Stimulated activated CD8-positive, alpha-beta memory T cell treated with anti-CD3 and anti-CD28 coated beads, Interleukin-12 subunit alpha, Interleukin-12 subunit beta, amount 100 ng/mL, for 24 hours (primary cell): ENCODE results near the gene ANKFY1.
"Not testable (repeated sequence)": the region's sequence is repeated elsewhere in the genome, so short reads cannot be mapped to it uniquely, and the experiment has no call there.

ENCODE experiments used
- DNase-seq: peaks from one replicate; pipeline ENCODE4 v3.0.0-alpha.2; 2020; ENCODE audit errors: extremely low read depth

The ANKFY1 gene

DNA sequence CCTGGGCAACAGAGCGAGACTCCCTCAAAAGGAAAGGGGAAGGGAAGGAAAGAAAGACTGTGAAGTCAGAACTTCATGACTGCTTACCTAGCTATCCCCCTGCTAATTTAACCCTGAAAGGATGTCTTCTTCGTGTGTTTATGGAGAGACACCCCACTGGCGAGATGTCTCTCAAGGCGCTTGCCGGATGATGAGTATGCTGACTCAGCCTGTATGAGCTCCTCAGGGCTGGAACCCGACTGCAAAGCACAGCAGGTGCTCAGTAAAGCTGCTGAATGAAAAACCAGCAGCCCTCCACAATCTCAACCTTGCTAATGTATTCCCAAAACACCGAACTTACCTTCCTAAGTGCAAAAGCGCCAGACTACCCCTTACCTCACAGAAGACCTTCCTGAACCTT is 2.3 kb downstream of the ANKFY1 start:
- DNase-seq, result no peak

DNA sequence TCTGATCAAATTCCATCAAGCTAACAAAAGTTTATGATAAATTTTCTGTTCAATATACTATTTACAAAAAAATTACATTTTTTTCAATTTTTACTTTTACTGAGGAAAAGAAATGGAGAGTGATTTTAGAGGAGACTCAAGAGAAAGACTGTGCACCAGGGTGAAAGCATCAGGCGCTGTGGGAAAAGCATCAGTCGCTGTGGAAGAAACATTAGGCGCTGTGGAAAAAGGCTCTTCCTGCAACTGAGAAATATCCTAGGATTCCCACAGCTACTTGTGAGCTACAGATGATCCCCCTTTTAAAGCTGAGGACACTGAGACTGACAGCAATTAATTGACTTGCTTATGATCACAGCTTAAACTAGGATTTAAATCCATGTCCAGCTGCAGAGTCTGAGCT is 4.9 kb downstream of the ANKFY1 start:
- no peak for DNase-seq

- DNase-seq, result no peak
Observed at GRCh38 chr17:4256952-4257351, 6.8 kb downstream of the ANKFY1 start.

DNA sequence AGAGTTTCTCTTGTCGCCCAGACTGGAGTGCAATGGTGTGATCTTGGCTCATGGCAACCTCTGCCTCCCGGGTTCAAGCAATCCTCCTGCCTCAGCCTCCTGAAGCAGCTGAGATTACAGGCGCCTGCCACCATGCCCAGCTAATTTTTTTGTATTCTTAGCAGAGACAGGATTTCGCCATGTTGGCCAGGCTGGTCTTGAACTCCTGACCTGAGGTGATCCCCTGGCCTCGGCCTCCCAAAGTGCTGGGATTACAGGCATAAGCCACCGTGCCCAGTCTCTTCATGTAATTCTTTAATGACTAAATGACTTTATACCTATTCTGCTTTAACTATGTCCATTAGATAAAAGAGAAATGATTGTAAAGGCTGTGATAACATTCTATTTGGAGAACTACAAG is 8.5 kb downstream of the ANKFY1 start:
- DNase-seq, result not testable (repeated sequence)

DNA sequence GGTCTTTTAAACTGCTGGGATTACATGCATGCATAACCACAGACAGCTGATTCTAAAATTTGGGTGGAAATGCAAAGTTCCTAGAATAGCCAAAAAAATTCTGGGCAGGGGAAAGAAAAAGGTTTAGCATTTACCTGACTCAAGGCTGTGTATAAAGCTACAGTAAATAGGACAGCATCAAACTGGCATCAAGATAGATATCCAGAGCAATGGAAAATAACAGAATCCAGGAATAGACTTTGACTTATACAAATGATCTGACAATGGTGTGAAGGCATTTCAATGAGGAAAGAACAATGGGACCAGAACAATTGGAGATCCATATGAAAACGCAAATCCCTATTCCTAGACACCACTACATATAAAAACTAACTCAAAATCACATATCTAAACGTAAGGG is 12.9 kb downstream of the ANKFY1 start:
- no peak for DNase-seq

GRCh38 chr17:4249452-4250029 is 14.2 kb downstream of the ANKFY1 start:
- no peak for DNase-seq

DNA sequence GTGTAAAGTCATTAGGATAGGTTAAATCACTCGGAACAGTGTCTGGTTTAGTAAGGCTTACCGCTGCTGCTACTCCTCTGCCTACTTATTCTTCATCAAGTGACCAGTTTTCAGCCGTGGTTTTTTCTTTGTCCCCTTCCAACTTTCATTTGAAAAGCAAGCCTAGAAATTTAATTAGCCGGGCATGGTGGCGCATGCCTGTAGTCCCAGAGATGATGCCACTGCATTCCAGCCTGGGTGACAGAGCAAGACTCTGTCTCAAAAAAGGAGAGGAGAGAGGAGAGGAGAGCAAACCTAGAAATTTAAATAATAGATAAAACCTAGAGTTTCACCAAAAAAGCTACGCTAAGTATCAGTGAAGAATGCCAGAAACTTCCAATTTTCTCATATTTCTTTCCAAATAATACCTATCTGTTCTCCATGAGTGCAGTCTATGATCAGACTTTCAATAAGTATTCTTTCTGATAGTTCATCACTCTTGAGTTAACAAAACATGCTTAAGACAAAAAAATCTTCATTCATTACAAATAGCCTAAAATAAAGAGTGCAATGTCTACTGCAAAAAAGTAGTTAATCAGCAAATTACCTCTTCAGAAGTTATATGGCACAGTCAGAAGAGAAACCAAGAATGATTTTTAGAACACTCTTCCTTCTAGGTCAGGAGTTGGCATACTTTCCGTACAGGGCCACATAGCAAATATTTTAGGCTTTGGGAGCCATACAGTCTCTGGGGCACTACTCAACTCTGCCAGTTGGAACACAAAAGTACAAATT is 15.1 kb downstream of the ANKFY1 start:
- DNase-seq, result no peak

DNA sequence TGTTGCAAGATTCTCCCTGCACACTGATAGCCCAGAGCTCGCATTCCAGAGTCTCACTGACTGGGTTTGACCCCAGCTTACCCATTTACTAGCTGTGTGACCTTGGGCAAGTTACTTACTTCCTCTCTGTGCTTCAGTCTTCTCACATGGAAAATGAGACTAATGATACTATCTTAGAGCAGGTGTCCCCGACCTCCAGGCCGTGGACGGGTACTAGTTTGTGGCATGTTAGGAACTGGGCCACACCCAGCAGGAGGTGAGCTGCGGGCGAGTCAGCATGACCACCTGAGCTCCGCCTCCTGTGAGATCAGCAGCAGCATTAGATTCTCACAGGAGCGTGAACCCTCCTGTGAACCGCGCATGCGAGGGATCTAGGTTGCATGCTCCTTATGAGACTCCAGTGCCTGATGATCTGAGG is 15.8 kb downstream of the ANKFY1 start:
- no peak for DNase-seq

GRCh38 chr17:4247361-4247970 is 16.3 kb downstream of the ANKFY1 start:
- DNase-seq, result no peak

DNA sequence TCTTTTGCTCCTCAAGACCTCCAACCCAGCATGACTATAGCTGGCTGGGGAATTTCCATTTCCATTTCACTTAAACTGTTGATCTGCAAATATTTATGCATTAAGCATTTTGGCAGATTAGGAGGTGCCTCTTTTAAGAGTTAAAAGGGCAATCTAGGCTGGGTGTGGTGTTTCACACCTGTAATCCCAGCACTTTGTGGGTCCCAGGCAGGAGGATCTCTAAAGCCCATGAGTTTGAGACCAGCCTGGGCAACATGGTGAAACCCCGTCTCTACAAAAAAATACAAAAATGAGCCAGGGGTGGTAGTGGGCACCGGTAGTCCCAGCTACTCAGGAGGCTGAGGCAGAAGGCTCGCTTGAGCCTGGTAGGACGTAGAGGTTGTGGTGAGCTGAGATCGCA is 17.1 kb downstream of the ANKFY1 start:
- no peak for DNase-seq

GRCh38 chr17:4241535-4241934 is 22.2 kb downstream of the ANKFY1 start:
- no peak for DNase-seq

DNA sequence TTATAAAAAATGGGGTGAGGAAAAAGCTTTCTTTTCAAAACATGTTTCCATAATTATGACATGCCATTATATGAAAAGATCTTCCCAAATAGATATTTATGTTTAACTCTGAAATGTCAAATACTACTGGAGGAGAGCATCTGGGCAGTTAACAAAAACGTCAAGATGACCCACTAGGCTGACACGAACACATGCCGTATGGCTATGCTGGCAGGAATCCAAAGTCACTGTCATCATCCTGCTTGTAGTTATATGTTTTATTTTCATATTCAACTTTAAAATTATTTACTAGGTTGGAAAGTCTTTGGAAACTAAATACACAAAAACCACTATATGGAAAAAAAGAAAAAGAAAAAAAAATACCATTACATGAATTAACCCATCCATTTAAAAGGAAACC is 27.3 kb downstream of the ANKFY1 start:
- DNase-seq, result no peak

DNA sequence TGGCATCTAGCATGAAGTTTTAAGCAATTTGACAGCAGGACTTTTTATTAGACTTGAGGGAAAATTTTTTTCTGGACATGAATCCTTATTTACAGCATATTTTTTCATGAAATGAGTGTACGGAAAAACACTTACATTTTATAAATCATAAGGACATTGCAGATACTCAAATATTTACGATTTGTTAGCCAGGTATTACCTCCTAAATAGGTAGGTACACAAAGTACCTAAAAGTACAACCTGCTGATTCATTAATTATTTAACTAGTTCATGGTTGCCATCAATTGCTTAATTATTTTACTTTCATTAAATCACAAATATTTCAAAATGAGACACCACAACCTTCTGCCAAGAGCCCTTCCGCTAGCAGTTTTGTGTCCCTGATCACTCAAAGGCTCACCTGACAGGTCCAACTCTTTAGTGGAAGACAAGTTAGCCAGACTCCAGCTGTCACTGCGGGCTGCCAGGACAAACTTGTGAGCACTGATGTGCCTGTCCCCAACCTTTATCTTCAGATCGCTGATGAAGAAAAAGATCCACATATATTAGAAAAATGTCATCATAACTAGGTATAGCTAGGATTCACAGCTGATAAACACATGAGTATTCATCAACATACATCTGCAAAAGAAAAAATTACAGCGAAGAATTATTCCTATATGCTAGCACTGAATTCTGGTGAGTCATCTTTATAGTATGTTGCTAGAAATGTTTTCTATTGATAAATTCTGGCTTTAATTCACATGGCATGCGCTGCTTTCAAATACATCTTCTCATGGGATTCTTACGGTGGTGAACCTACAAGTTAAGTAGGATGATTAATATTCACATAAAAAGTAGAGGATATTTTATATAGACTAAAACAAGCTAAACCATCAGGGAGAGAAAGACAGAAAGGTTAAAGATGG is 28.2 kb downstream of the ANKFY1 start:
- no peak for DNase-seq

- DNase-seq, result no peak
Observed at GRCh38 chr17:4234401-4234800, 29.4 kb downstream of the ANKFY1 start.

DNA sequence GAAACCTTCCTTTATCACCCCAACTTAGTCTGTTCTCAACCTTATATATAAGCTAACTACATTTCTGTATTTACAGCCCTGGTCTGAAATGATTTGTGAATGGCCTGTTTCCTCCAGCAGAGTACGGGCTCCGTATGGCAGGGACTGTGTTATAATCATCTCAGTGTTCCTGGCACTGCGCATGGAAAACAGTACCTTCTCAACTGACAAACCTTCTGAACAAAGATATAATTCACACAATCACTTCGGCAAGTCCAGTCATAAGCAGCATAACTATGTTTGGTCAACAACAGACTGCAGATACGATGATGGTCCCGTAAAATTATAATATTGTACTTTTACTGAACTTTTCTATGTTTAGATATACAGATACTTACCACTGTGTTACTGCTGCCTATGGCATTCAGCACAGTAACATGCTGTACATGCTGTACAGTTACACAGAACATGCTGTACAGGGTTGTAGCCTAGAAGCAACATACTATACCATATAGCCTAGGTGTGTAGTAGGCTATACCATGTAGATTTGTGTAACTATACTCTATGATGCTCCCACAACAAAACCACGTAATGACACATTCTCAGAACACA is 30.0 kb downstream of the ANKFY1 start:
- DNase-seq, result no peak

- DNase-seq, result no peak
Observed at GRCh38 chr17:4232168-4232813, 31.5 kb downstream of the ANKFY1 start.

- DNase-seq, result no peak
Observed at GRCh38 chr17:4229627-4230541, 33.9 kb downstream of the ANKFY1 start.

DNA sequence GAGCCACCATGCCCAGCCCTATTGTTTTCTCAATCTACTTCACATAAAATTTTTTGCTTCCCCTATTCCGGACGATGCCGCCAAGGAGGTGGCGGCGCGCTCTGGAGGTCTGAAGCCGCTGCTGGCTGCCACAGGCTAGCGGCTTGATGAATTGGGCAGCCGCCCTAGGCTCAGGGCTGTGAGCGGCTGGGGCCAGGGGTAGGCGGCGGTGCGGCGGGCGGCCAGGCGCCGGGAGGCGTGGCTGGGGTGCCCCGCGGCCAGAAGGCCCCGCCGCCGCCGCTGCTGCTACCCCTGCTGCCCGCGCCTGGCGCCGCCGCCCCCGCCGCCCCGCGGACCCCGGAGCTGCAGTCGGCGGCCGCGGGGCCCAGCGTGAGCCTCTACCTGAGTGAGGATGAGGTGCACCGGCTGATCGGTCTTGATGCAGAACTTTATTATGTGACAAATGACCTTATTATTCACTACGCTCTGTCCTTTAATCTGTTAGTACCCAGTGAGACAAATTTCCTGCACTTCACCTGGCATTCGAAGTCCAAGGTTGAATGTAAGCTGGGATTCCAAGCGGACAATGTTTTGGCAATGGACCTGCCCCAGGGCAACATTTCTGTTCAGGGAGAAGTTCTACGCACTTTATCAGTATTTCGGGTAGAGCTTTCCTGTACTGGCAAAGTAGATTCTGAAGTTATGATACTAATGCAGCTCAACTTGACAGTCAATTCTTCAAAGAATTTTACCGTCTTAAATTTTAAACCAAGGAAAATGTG is 41.7 kb downstream of the ANKFY1 start:
- DNase-seq, result no peak

DNA sequence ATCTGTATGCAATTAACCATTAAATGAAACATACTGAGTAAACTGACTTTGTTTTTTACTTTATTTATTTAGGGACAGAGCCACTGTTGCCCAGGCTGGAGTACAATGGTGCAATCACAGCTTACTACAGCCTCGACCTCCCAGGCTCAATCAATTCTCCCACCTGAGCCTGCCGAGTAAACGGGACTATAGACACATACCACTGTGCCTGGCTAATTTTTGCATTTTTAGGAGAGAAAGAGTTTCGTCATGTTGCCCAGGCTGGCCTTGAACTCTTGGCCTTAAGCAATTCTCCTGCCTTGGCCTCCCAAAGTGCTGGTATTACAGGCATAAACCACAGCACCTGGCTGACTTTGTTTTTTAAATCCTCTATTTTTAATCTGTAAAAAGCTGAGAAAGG is 42.6 kb downstream of the ANKFY1 start:
- DNase-seq, result no peak

DNA sequence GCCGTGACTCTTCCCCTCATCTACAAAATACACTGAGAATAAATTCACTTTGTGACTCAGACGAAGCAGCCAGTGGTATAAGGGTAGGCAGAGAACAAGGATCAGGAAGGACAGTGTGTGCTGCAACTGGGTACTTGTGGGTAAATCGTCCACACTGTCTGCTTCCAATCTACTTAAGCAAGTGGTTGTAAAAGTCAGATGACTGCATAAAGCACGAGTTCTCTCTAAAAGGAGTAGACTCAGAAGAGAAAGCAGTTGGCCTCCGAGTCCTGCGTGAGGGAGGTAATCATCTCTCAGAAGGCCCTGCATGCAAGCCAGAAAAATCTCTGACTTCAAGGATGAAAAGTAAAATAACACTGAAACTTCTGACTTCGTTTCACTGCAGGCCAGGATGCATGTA is 43.1 kb downstream of the ANKFY1 start:
- no peak for DNase-seq
